Measurements from ENCODE around the gene TTC31.
A peak's percentile ranks its signal among the peaks of the same experiment; 100 is the strongest.

Gene TTC31

DNA sequence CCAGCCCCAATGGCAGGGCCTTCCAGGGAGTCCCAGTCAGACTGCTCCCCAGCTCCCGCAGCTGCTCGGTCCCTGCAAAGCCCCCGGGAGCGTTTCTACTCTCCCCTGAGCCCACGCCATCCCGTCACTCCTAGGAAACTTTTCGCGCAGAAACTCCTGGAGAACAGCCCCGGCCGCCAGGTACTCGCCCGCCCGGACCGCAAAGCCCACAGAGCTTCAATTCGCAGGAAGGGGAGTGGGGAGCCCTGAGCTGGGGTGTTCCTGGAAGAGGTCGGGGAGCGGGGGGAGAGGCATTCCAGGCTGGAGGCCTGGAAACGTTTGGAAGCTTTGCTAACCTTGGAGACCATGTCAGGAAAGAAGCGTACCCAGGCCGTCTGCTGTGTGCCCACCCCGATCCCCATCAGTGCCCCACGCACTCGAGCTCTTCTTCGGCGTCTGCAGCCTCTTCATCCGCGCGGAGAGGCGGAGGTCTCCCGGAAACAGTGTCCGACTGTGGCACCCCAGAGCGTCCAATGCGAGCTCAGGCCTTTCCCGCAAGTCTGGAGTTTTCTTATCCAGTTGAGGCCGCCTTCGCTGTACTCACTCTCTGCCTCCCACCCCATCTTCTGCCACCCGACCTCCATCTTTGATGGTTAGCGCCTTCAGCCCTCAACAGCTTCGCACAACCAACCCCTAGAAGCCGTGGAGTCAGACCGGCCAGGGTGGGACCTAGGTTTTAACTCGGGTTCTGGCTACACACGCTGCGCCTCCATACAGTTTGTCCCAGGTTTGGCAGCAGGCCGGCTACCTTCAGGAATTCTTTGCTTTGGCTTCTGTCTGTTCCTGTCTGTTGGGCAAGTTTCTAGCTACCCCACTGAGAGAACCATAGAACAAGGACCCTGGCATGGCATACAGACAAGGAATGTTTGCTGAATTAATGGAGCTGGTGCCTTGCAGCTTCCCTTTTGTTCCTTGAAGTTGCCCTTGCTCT is 20.9 kb downstream of the TTC31 start:
- no peak for DNase-seq

DNA sequence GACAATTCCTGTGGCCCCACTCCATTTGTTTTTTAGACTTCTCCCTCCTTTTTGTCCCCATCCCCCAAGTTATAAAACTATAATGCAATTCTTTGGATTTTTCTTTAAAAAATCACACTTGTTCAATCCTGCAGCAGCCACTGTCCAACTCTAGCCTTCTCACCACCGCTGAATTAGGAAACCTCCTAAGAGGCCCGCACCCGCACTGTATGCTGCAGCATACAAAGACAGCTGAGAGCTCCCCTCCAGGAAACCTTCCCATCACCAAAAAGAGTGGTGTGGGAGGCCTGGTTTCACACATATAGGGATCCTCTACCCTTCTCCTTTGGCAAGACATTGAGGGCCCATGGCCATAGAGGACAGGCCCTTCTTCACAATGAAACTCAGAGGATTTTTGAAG is 21.7 kb downstream of the TTC31 start:
- no peak for DNase-seq

DNA sequence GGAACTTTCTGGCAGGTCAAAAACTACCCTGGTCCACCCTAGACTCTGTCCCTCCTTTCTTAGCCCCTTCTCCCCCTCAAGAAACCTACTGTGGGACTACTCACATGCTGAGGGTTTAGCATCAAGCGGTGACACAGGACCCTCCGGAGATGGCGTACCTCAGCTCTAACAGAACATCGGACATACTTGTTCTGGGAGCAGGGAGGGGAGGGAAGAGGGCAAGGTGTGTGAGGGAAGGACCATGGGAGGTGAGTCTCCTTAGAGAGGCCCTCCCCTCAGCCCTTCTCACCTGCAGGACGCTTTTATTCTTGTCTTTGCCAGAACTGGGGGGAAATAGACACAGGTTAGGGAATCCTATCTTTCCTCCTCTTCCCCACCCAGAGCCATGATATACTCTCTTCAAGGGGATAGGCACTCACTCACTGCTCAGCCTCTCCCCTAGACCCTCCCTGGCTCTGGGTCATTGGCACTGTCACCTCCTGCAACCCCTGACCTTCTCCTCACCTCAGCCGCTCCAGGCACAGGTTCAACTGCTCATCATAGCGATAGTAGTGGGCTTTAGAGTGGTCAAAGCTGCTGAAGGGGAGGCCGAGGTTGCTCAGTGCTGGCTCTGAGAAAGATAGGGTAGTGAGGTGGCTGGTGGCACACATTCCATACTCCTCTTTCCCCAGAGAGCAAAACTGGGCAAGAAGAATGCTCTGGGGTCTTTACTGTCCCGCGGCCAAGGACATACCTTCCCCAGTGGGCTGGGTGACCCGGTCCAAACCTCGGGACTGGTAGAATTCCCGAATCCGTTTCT is 22.8 kb downstream of the TTC31 start:
- DNase-seq = no peak

DNA sequence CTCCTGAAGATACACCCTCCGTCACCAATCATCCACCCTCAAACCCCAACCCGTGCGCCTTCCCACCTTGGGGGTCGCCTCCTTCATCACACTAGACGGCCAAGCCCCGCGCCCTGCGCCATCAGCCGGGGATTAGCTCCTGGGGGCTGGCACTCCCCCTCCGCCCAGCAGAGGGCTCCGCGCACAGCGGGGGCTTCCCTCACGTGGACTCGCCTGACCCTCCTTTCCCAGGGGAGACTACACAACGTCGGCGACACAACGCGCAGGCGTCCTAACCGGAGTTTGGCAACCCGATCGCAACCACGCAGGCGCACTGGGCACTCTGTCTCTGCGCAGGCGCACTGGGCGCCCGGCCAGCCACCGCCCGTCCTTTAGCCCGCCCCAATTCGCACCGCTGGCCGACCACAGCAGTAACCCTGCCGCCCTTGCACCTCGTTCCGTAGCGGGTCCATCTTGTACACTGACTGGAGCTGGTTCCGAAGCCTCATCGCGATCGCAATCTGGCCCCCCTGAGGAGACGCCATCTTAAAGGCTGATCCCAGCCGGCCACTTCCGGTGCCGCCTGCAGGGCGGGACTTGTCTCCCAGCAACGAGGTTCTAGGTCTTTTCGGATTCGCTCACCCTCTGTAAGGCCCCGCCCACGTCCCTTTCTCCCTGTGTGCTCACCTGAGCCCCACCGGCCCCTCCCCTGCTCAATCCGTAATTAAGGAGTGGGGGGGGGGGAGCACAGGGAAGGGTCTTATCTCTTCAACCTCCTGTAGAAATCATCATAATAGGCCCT is 24.5 kb downstream of the TTC31 start, which contains the start of gene PCGF1:
Gene PCGF1, minus strand, starts transcription at position 551 of the 781 bp plus-strand sequence. Its CDS starts 27 bp downstream, at position 524.
- DNase-seq = peak; percentile 79 to 98 (median 94)

DNA sequence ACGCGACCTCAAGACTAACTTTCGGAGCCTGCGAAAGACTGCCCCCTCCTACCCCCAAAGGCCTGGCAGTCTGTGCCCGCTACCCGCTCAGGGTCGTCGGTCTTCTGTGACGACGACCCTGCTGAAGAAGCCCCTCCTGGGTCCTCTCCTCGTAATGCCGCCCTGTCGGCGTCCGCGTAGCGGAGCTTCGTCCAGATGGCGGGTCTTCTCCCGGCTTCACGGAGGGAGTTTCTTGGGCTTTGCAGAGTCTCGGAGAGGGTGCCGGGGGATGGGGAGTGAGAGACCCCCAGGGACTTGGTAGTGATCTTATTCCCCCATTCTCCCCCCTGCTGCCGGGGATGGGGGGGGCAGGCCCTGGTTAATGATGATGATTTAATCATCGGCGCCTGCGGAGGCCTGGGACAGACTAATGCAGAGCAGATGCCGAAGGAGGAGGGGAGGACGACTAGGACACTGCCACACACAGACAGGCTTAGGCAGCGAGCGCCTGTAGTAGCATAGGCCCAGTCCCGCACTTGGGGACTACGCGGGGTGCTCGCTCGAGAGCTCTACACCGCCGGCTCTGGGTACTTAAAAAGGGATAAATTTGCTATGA is 25.1 kb downstream of the TTC31 start:
- peak in 20 of 58 donors; percentile 5 to 69 (median 34) for DNase-seq

DNA sequence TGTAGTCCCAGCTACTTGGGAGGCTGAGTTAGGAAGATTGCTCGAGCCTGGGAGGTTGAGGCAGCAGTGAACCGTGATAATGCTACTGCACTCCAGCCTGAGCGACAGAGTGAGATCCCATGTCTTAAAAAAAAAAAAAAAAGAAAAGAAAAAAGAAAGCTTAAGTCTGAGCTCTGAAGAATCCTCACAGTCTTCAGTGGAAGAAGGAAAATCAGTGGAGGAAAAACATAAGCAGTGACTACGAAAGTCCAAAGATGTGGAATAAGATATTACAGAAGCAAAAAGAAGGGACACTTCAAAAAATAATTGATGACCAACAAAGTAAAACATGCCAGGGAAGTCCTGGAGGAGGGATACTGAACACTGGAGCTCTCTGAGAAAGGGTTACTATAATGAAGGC is 27.4 kb downstream of the TTC31 start:
- DNase-seq = no peak

DNA sequence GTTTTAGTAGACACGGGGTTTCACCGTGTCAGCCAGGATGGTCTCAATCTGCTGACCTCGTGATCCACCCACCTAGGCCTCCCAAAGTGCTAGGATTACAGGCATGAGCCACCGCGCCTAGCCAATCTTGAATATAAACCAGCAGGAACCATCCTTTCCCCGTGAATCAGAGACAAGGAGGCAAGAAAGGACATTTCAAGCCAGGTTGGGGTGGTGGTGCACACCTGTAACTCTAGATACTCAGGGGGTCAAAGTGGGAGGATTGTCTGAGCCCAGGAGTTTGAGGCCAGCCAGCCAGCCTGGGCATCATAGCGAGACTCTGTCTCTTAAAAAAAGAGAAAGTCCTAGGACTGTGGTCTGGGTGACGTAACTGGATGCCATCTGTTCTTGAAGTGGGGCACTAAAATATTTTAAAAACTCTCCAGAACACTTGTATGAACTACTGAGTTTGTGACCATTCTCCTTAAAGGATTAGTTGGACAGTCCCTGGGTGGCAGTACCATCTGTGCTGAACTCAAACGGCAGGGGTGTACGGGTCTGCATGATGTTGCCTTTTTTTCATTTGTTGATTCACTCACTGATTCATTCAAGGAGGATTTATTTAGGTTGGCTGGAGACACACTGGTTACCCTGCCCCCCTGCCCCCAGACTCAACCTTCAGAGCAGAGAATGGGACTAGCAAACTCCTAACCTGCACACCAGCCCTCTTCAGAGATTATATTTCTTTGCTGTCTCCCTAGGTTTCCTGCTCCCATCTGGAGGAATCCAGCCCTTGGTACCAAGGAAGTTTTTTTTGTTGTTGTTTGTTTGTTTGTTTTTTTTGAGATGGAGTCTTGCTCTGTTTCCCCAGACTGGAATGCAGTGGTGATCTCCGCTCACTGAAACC is 28.5 kb downstream of the TTC31 start:
- DNase-seq = no peak

DNA sequence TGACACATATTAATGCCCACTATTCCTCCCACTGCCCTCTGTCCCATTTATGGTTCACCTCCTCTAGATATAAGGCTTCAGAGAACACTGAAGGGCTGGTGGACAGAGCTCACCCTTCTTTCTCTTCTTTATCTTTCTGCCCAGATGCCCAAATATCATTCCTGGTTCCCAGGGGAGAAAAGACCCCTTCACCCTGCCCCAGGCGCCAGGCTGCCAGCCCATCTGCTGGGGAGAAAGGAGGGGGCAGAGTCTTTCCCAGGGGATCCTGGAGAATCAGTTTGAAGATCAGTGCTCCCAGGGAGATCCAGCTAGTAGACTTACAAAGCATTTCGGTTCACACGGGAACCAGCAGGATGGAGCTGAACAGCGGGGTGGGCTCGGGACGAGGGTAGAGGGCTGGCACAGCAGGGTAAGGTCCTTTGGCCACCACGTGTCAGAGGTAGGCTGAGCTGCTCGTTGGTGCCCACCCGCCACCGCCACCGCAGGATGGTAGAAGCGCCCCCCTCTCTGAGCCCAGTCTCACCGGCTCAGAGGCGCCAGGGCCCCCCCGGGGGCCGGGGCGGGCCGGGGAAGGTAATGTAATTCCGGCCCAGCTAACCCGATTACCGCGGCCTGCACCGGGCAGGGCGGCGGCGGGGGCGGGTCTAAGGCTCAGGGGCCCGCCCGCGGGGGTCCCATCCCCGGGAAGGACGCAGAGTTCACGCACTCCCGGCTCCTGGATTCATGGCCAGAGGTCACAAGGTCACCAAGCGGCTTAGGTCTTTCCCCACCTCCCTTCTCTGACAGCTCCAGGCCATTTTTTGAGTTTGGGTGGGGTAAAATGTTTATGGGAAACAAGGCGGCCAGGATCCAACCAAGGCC is 30.1 kb downstream of the TTC31 start:
- DNase-seq = no peak

DNA sequence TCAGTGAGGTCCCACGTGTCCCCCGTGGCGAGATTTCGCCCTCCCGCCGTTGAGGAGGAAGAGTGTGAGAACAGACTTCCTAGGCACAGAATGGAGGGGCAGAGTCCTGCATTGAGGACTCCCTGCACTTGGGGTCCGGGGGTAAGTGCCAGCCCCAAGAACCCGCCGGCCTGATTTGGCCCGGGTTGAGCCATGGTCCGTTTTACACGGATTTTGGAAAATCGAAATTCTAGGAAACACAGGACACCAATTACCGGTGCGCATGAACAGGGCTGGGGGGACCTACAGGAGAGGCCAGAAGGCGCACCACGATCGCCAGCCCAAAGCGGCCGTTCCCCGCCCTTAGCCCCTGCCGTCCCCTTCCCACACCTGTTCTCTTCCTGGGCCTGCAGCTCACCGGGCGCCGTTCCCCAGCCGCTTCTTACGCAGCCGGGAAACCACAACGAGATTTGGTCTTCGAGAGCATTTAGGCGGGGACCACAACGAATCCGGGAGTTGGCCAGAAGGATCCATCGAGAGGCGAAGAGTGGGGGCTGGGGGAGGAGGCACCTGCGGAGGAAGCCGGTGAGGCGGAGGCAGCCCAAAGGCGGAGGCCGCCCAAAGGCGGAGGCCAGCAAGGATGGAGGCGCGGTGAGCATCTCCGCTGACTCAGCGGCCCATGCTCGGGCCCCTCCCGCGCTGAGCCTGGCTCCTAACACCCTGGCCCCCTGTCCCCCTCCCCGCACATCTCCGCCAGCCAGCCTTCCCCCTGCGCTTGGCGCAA is 30.9 kb downstream of the TTC31 start:
- DNase-seq = no peak

DNA sequence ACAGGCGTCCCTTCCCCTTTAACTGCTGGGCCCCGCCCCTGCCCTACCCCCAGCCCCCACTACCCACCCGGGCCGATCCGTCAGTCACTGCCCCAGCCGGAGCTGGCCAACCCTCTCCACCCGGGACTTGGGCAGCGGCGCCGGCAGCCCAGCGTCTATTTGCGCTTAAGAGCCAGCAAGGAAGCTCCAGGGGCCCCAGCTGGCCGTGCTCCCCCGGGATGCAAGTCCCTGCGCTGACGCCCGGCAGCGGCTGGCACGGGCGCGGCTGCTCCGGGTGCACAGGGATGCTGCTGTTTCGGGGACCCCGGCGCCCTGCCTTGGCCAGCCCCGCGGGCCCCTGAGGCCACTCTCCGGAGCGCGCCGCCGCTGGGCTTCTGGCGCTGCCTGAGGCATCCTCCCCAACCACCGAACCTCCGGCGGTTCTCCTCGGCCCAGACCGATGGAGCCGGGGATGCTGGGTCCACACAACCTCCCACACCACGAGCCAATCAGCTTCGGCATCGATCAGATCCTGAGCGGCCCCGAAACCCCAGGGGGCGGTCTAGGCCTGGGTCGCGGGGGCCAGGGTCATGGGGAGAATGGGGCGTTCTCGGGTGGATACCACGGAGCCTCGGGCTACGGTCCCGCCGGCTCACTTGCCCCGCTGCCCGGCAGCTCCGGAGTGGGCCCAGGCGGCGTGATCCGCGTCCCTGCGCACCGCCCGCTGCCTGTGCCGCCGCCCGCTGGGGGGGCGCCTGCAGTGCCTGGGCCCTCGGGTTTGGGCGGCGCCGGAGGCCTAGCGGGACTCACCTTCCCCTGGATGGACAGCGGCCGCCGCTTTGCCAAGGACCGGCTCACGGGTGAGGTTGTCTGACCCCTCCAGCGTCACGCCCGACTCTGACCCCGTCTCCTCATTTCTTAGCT is 31.7 kb downstream of the TTC31 start, which contains the start of gene TLX2:
Gene TLX2, plus strand, starts transcription at position 83 of the 903 bp plus-strand sequence. Its CDS starts 357 bp downstream, at position 440.
- no peak for DNase-seq

DNA sequence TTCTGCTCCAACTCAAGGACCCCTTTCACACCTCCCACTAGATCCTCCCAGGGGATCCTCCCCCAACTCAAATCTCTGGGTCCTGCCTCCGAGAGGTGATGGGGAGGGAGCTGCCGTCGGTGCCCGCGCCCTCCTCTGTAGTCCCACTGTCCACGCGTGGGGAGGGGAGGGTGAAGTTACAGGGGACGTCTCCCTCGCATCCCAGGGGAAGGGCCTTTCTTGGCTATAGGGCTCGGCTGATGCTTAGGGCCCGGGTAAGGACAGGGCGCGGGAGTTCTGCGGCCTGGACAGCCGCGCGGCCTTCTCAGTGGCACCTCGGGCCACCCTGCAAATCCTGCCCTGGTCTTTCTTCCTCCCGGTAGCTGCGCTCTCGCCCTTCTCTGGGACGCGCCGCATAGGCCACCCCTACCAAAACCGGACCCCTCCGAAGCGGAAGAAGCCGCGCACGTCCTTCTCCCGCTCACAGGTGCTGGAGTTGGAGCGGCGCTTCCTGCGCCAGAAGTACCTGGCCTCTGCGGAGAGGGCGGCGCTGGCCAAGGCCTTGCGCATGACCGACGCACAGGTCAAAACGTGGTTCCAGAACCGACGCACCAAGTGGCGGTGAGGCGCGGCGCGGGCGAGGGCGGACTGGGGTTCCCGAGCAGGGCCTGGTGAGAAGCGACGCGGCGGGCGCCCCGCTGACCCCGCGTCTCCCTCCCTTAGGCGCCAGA is 32.5 kb downstream of the TTC31 start:
- DNase-seq = no peak

DNA sequence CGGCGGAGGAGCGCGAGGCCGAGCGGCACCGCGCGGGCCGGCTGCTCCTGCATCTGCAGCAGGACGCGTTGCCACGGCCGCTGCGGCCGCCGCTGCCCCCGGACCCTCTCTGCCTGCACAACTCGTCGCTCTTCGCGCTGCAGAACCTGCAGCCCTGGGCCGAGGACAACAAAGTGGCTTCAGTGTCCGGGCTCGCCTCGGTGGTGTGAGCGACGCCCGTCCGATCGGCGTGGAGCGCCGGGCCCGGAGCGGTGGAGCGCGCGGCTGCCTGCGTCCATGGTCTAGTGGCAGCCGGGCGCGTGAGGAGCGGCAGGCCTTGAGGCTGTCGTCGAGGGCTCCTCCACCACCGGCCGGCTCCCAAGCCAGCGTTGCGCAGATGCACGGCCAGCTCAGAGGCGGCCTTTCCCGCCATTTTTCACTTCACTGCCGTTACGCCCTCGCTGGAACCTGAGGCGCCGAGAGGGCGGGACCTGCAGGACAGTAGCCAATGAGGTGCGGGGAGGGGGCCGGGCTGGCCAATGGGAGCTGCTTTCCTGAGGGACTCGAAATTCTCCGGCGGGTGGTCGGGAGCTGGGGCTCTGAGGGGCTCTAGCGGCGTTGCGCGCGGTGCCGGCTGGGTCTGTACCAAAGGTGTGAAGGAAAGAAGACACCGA is 33.2 kb downstream of the TTC31 start:
- peak in 16 of 58 donors; percentile 2 to 34 (median 11) for DNase-seq

DNA sequence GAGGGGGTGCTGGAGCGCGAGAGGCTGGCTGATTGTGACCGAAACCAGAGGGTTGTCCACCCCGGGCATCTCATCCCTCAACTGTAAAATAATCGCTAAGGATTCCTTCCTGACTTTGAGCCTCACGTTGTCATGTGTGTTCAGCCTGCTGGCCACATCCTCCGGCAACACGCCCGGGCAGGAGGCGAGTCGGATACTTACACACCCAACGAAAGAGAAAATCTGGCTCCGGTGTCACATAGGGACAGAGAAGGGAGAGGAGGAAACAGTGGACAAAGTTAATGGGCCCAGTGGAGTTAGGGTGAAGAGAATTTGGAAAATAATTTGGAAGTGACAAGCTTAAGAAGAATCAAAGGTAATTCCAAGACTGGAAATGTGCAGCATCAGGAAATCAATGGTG is 33.8 kb downstream of the TTC31 start:
- DNase-seq = no peak

DNA sequence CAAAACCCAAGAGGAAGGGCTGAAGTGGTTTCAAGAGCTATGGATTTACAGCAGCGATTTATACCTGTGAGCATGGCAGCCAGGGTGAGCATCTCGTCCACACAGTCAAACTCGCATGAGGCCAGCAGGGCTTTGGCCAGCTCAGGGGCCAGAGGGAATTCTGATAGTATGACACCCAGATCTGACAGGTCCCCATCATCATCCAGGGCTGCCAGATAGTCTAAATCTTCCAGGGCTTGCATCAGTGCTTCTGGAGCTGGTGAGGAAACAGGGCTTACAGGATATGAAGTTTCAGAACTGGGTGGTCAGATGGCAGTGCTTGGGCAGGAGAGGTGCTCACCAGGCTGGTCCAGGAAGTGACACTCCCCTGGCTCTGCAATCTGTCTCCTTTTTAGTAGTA is 39.6 kb downstream of the TTC31 start:
- DNase-seq = no peak

DNA sequence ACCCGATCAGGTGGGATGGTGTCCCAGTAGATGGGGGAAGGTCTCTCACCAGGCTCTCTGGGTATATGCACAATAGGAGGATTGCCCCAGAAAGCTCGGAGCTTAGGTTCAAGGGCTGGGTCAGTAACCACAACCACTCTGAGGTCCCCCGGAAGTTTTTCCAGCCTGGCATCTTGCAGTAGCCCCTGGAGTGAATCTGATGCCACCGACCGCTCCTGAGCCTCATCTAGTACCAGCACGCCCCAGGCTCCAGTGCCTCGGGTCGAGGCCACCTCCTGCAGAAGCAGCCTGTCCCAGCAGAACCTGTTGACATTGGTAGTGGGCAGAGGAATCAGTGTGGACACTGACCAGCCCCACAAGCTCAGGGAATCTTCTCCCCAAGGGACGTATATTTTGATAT is 41.1 kb downstream of the TTC31 start:
- no peak for DNase-seq

Data from anterior cingulate cortex (tissue), 58 donors.